H7 (cell line): Measurements from ENCODE around the gene ADORA2A. TPM values are rescaled to one million over a fixed set of nuclear protein-coding genes. Genes with fewer than 3 reads are reported as not detected.
A peak's percentile ranks its signal among the peaks of the same experiment; 100 is the strongest.

ENCODE experiments used
- DNase-seq: peaks from one replicate; pipeline ENCODE4 v3.0.0; 2012
- H3K27me3 ChIP-seq: 2 replicates; pipeline ENCODE4 v1.6.0; 2011; ENCODE audit warnings: mild to moderate bottlenecking, low read length; ENCODE audit not compliant: control insufficient read depth, insufficient read depth
- H3K36me3 ChIP-seq: replicated peaks from 2 replicates; pipeline ENCODE4 v1.5.1; 2011; ENCODE audit warnings: low read length; ENCODE audit not compliant: control insufficient read depth, insufficient read depth
- H3K4me3 ChIP-seq: 2 replicates; pipeline ENCODE4 v1.5.1; 2011; ENCODE audit warnings: low read depth, mild to moderate bottlenecking, control low read depth, low read length, moderate library complexity; ENCODE audit not compliant: insufficient read depth
- total RNA-seq: library from RNA; depleted of rRNA; stranded (reverse); fragments of >200 nt; shearing (Covaris generic); gene quantifications from 2 replicates; pipeline ENCODE4 v1.2.3, GENCODE V29; 2014

The ADORA2A gene
- total RNA-seq, 1 experiment from 2014 or later, result 4.0 TPM

DNA sequence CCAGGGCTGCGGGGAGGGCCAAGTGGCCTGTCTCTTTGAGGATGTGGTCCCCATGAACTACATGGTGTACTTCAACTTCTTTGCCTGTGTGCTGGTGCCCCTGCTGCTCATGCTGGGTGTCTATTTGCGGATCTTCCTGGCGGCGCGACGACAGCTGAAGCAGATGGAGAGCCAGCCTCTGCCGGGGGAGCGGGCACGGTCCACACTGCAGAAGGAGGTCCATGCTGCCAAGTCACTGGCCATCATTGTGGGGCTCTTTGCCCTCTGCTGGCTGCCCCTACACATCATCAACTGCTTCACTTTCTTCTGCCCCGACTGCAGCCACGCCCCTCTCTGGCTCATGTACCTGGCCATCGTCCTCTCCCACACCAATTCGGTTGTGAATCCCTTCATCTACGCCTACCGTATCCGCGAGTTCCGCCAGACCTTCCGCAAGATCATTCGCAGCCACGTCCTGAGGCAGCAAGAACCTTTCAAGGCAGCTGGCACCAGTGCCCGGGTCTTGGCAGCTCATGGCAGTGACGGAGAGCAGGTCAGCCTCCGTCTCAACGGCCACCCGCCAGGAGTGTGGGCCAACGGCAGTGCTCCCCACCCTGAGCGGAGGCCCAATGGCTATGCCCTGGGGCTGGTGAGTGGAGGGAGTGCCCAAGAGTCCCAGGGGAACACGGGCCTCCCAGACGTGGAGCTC, 13.5 kb downstream of the ADORA2A start:
- no peak overlapping the region for H3K4me3 ChIP-seq
- H3K36me3 ChIP-seq, result no peaks in the 10 kb centered on the region
- H3K27me3 ChIP-seq, result no peaks in the 10 kb centered on the region
- peak; percentile 55 for DNase-seq

- no peaks in the 10 kb centered on the region for H3K27me3 ChIP-seq
- no peak overlapping the region for H3K4me3 ChIP-seq
- no peaks in the 10 kb centered on the region for H3K36me3 ChIP-seq
- DNase-seq, result peak; percentile 54
Measured at GRCh38 chr22:24441406-24442351, 14.3 kb downstream of the ADORA2A start.

GRCh38 chr22:24442352-24442744, 14.9 kb downstream of the ADORA2A start:
- H3K27me3 ChIP-seq, result no peaks in the 10 kb centered on the region
- no peak overlapping the region for H3K4me3 ChIP-seq
- no peaks in the 10 kb centered on the region for H3K36me3 ChIP-seq
- peak; percentile 64 for DNase-seq

DNA sequence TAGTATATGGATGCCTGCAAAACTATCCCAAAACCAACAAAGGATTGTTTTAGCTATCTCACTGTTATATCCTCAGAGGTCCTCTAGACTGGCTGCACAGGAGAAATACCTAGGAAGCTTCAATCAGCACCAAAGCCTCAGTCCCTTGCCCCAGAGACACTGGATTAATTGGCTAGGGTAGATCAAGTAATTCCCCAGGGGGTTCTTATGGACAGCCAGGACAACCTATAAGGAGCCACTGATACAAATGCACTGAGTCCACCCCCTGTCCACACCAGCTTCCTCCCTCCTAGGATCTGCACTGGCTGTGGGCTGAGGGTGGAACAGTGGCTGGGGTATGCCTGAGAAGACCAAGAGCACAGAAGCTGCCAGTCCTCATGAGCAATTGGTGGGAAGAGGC, 16.3 kb downstream of the ADORA2A start:
- DNase-seq, result peak; percentile 23
- no peaks in the 10 kb centered on the region for H3K27me3 ChIP-seq

DNA sequence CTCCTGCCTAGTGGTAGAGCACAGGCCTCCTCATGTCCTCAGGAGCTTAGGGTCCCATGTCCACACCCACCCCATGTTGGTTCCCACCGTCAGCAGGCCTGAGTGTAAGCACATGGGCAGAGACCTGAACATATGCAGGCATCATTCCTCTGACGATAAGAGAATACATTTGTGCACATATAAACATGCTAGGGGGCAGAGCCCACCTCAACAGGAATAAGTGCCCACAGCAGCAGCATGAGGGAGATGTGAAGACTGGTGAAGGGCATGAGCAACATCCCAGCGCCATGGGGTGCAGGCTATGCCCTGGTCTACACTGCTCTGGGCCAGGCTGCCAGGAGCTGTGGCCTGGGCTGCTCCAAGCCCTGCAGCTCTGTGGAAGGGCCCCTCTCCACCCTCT, 16.9 kb downstream of the ADORA2A start:
- Histone ChIP-seq H3K27me3 (no peaks in the 10 kb centered on the region), H3K4me3 (no peak overlapping the region), H3K36me3 (no peaks in the 10 kb centered on the region)
- DNase-seq, result no peak

More for the DNA sequence above, 16.3 kb downstream of the ADORA2A start:
- H3K4me3 ChIP-seq, result no peak overlapping the region
- H3K36me3 ChIP-seq, result no peaks in the 10 kb centered on the region

GRCh38 chr22:24444729-24445466, 17.5 kb downstream of the ADORA2A start:
- Histone ChIP-seq H3K36me3 (no peaks in the 10 kb centered on the region), H3K4me3 (no peak overlapping the region), H3K27me3 (no peaks in the 10 kb centered on the region)
- no peak for DNase-seq

GRCh38 chr22:24445481-24446259, 18.3 kb downstream of the ADORA2A start:
- DNase-seq, result peak; percentile 64
- Histone ChIP-seq H3K36me3 (no peaks in the 10 kb centered on the region), H3K4me3 (no peak overlapping the region), H3K27me3 (no peaks in the 10 kb centered on the region)

DNA sequence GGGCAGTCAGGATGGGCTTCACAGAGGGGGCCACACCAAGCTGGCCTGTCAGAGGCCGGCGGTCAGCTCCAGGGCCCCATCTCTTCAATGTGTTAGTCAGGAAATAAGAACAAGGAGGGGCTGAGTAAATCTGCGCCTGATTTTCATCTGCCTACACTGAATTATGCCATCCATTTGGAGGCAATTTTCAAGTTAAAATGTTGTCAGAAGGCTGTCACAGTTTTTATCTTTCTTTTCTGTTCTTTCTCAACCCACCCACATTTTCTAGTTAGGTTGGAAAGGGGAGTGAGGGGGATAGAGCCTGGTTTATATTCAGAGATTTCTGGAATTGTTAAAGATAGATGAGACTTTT, 18.8 kb downstream of the ADORA2A start:
- DNase-seq, result no peak
- Histone ChIP-seq H3K36me3 (no peaks in the 10 kb centered on the region), H3K4me3 (no peak overlapping the region), H3K27me3 (no peaks in the 10 kb centered on the region)

- no peaks in the 10 kb centered on the region for H3K27me3 ChIP-seq
- peak; percentile 37 for DNase-seq
- H3K36me3 ChIP-seq, result no peaks in the 10 kb centered on the region
- no peak overlapping the region for H3K4me3 ChIP-seq
Measured at GRCh38 chr22:24450610-24451009, 23.2 kb downstream of the ADORA2A start.

DNA sequence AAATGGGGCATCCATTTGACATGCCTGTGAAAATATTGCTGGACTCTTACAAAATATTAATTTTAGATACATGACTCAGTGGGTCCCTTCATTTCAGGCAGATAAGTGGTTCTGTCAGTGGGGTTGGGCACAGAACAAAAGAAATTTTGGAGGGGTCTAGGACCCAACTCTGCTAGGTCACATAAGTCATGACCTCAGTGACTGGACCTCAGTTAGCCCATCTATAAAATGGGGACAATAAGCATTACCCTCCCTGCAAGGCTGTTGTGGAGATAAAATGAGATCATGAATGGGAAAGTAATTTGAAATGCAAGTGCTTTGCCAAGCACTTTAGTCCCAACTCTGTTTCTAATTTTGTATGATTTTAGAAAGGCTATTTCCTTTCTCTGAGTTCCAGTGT, 23.8 kb downstream of the ADORA2A start:
- no peak for DNase-seq

GRCh38 chr22:24453853-24454252, 26.5 kb downstream of the ADORA2A start:
- Histone ChIP-seq H3K36me3 (no peaks in the 10 kb centered on the region), H3K27me3 (no peaks in the 10 kb centered on the region), H3K4me3 (no peak overlapping the region)
- no peak for DNase-seq

More for the DNA sequence above, 23.8 kb downstream of the ADORA2A start:
- Histone ChIP-seq H3K27me3 (no peaks in the 10 kb centered on the region), H3K4me3 (no peak overlapping the region), H3K36me3 (no peaks in the 10 kb centered on the region)

DNA sequence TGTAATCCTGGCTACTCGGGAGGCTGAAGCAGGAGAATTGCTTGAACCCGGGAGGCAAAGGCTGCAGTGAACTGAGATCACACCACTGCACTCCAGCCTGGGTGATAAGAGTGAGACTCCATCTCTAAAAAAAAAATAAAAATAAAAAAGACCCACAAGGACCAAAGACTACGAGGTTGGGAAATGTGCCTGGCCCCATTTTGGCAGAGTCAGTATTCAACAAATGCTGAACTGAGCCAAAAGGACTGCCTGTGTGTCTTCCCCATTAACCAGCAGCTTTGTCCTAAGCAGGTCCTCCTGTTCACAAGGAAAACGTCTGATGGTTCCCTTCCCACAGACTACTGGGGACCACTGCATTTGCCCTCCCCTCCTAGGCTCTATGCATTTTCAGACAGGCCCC, 27.6 kb downstream of the ADORA2A start:
- H3K36me3 ChIP-seq, result no peaks in the 10 kb centered on the region
- H3K27me3 ChIP-seq, result no peaks in the 10 kb centered on the region
- DNase-seq, result no peak
- no peak overlapping the region for H3K4me3 ChIP-seq

DNA sequence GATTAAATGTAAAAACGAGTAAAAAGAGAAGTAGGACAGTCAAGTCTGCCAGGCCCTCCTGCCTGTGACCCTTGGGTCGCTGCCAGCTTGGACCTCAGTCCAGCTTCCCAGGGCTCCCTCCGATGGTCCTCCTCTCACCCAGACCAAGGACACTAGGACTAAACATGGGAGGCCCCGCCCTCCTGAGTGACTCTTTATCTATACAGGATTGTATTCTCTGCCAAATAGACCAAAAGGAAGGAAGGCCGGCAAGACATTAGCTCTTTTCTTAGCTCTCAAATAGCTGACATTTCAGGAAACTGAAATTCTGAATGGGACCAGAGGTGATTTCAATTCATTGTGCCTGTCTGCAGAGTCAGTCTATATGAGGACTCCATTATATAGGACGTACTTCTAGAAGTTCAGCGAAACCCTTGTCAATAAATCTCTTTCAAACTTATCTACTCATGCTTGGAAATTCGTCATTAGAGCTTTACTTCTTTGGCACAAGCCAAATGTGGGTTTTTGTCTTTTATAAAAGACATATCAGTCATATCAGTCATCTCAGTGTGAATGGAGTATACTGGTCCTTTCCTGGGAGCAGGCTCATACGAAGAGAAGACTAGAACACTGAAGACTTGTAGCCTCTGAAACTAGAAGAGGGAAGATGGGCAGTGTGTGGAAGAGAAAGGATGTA, 28.5 kb downstream of the ADORA2A start:
- H3K36me3 ChIP-seq, result no peaks in the 10 kb centered on the region
- H3K27me3 ChIP-seq, result no peaks in the 10 kb centered on the region
- no peak for DNase-seq
- no peak overlapping the region for H3K4me3 ChIP-seq
